Mesendoderm (in vitro differentiated cells): Measurements from ENCODE around the gene ARHGAP26.

ENCODE experiments used
- DNase-seq: peaks from one replicate; pipeline ENCODE4 v3.0.0; 2013
- H2AK5ac ChIP-seq: 2 replicates; pipeline ENCODE4 v1.6.1; 2013; ENCODE audit warnings: low read length, inconsistent platforms
- H2BK120ac ChIP-seq: 2 replicates; pipeline ENCODE4 v1.6.1; 2013; ENCODE audit warnings: low read depth, mild to moderate bottlenecking, low read length, moderate library complexity, mixed read lengths
- H2BK15ac ChIP-seq: replicated peaks from 2 replicates; pipeline ENCODE4 v1.6.1; 2013; ENCODE audit warnings: low read depth, mild to moderate bottlenecking, moderate library complexity
- H2BK5ac ChIP-seq: 2 replicates; pipeline ENCODE4 v1.6.1; 2013; ENCODE audit warnings: low read length, inconsistent platforms
- H3K18ac ChIP-seq: 2 replicates; pipeline ENCODE4 v1.6.1; 2013; ENCODE audit warnings: mild to moderate bottlenecking, low read length, mixed read lengths
- H3K23ac ChIP-seq: one replicate; pipeline ENCODE4 v1.6.1; 2013; ENCODE audit warnings: low read length
- H3K27ac ChIP-seq: 2 replicates; pipeline ENCODE4 v1.5.1; 2013; ENCODE audit warnings: low read depth, mild to moderate bottlenecking, inconsistent platforms, low read length, moderate library complexity
- H3K27me3 ChIP-seq: 2 replicates; pipeline ENCODE4 v1.6.1; 2013; ENCODE audit warnings: low read length, control low read depth, mild to moderate bottlenecking, inconsistent platforms; ENCODE audit not compliant: insufficient read depth, poor library complexity
- H3K36me3 ChIP-seq: 2 replicates; pipeline ENCODE4 v1.6.1; 2013; ENCODE audit warnings: low read length, inconsistent platforms; ENCODE audit not compliant: control insufficient read depth, insufficient read depth
- H3K4ac ChIP-seq: one replicate; pipeline ENCODE4 v1.6.1; 2013; ENCODE audit warnings: low read depth, mild to moderate bottlenecking, low read length, moderate library complexity
- H3K4me1 ChIP-seq: 2 replicates; pipeline ENCODE4 v1.6.1; 2013; ENCODE audit warnings: low read depth, low read length, inconsistent platforms; ENCODE audit not compliant: control insufficient read depth
- H3K4me2 ChIP-seq: 2 replicates; pipeline ENCODE4 v1.6.1; 2013; ENCODE audit warnings: low read length
- H3K4me3 ChIP-seq: 2 replicates; pipeline ENCODE4 v1.5.1; 2013; ENCODE audit warnings: mild to moderate bottlenecking, low read length
- H3K56ac ChIP-seq: one replicate; pipeline ENCODE4 v1.6.1; 2013; ENCODE audit warnings: low read length
- H3K79me1 ChIP-seq: 2 replicates; pipeline ENCODE4 v1.6.1; 2013; ENCODE audit warnings: low read length, inconsistent platforms
- H3K79me2 ChIP-seq: 2 replicates; pipeline ENCODE4 v1.6.1; 2013; ENCODE audit warnings: mild to moderate bottlenecking, low read length; ENCODE audit not compliant: control insufficient read depth, insufficient read depth
- H3K9ac ChIP-seq: 2 replicates; pipeline ENCODE4 v1.6.1; 2013; ENCODE audit warnings: low read length, inconsistent platforms
- H4K5ac ChIP-seq: one replicate; pipeline ENCODE4 v1.6.1; 2013; ENCODE audit warnings: low read length
- H4K8ac ChIP-seq: one replicate; pipeline ENCODE4 v1.6.1; 2013; ENCODE audit warnings: low read depth, mild to moderate bottlenecking, control low read depth, low read length, moderate library complexity
- WGBS: extraction: QIAGEN DNeasy Blood & Tissue Kit; methylation state at CpG from one replicate; pipeline ENCODE4 v1.1.7; 2013; ENCODE audit warnings: low lambda C conversion rate, missing lambda C conversion rate; ENCODE audit not compliant: insufficient coverage; ENCODE audit errors: extremely low coverage; 5-methylcytosine and 5-hydroxymethylcytosine counted together

Gene ARHGAP26

DNA sequence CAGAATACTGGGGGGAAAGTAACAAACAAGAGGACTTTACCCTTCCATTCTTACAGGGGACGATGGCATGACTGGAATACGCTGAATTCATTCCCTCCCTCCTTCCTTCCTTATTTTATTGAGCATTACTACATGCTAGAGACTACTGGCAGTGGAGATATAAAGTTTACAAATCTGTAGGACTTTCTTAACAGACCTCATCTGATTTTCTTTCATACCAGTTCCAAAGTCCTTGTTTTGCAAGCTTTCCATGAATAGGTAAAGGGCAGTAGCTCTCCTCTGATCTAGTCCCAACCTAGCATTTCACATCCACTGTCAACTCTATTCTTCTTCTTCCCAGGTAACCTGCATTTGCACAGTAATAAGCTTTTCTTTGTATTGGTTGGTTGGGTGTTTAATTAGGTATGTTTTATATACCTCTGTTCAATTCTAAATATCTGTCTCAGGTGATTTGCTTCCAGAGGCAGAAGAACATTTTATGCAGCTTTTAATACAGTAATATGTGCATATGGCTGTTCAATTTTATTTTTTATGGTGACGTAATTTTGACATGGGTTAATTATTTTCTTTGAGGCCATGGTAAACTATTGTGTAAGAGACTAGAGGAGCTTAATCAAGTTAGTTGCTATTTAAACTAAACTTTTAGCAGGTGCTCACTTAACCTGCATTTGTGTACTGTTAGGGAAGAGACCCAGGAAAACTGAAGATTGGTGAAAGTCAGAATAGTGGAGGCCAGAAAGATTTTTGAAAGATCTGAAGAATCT lies 150.9 kb downstream of the ARHGAP26 start:
- no peak overlapping the region for H3K27ac ChIP-seq
- H3K18ac ChIP-seq = no peak overlapping the region
- no peak overlapping the region for H3K4ac ChIP-seq
- H3K36me3 ChIP-seq = no peaks in the 10 kb centered on the region
- DNase-seq = no peak
- no peak overlapping the region for H3K4me2 ChIP-seq
- no peak overlapping the region for H4K5ac ChIP-seq
- H3K79me1 ChIP-seq = no peaks in the 10 kb centered on the region
- no peaks in the 10 kb centered on the region for H3K79me2 ChIP-seq
- H2BK120ac ChIP-seq = no peak overlapping the region
- no peak overlapping the region for H2BK5ac ChIP-seq
- H3K4me1 ChIP-seq = no peaks in the 10 kb centered on the region
- no peak overlapping the region for H3K56ac ChIP-seq
- no CpG with 5 or more reads among the region's 3 CpGs for WGBS
- no peak overlapping the region for H2AK5ac ChIP-seq
- no peak overlapping the region for H2BK15ac ChIP-seq
- H3K23ac ChIP-seq = no peak overlapping the region
- H3K27me3 ChIP-seq = no peaks in the 10 kb centered on the region
- H3K4me3 ChIP-seq = no peak overlapping the region
- H3K9ac ChIP-seq = no peak overlapping the region
- H4K8ac ChIP-seq = no peak overlapping the region

DNA sequence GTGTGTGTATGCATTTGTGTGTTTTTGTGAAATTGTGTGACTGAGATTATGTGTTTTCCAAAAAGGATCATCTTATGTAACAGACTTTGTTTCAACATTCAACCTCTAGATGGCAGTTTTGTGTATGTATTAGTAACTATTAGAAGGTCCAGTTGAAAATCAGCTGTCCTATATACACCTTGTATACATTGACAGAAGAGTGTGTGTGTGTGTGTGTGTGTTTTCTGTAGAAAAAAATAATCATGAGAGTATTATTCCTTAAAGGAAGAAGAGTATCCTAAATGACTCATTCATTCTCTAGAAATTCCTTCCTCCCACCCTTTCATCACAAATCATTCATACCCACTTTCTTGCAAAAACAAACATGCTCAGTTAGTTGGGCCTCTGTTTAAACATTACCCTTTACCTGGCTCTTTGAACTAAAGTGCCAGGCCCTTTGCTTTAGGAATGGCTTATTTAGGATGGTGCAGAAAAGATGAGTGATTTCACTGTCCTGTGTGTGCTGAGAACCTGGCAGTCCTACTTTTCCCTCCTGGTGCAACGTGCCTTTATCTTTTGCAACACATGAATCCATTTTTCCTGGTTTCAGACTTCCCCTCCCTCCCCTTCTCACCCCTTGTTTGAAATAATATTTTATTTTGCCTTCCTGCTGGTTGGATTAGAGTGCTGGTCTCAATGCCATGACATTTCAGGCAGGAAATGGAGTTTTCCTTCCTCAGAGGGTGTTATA lies 152.2 kb downstream of the ARHGAP26 start:
- no peaks in the 10 kb centered on the region for H3K4me1 ChIP-seq
- H3K4me2 ChIP-seq = no peak overlapping the region
- no peak overlapping the region for H4K8ac ChIP-seq
- H3K36me3 ChIP-seq = no peaks in the 10 kb centered on the region
- H3K79me2 ChIP-seq = no peaks in the 10 kb centered on the region
- no peak overlapping the region for H2BK5ac ChIP-seq
- H3K23ac ChIP-seq = no peak overlapping the region
- no peak overlapping the region for H2BK15ac ChIP-seq
- WGBS = no CpG with 5 or more reads among the region's 1 CpG
- H2AK5ac ChIP-seq = no peak overlapping the region
- H3K18ac ChIP-seq = no peak overlapping the region
- no peak overlapping the region for H2BK120ac ChIP-seq
- no peak overlapping the region for H3K4me3 ChIP-seq
- no peak overlapping the region for H3K9ac ChIP-seq
- no peak overlapping the region for H3K56ac ChIP-seq
- H3K27ac ChIP-seq = no peak overlapping the region
- H3K79me1 ChIP-seq = no peaks in the 10 kb centered on the region
- no peak overlapping the region for H4K5ac ChIP-seq
- no peak overlapping the region for H3K4ac ChIP-seq
- H3K27me3 ChIP-seq = no peaks in the 10 kb centered on the region
- no peak for DNase-seq

DNA sequence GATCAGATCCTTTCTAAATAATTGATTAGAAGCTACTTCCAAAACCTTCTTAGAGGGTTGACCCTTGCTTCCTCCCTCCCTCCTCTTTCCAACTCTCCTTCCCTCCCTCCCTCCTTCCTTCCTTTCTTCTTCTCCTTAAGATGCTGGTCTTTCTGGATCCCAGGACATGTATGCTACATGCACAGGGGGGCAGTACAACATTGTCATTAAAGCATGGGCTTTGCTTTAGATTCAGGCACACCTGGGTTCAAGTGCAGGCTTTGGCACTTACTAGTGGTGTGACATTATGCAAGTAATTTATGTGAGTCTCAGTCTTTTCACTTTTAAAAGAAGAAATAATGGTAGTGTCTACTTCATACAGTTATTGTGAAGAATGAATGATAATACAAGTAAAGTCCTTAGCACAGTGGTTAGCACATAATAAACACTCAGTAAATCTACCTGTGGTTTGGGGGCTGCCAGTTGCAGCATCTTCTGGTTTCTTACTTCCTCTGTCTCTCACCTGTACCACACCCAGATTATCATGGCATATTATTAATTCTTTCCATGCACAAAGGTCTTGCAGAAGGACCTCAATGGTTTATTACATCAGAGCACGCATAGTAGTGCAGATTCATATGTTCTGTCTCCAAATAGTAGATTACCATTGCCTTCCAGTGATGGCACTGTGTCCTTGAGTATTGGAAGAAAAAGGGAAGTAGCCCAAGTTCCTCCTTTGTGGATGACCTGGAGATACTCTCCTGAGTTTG lies 154.1 kb downstream of the ARHGAP26 start:
- Histone ChIP-seq H2BK120ac (no peak overlapping the region), H2AK5ac (no peak overlapping the region), H4K8ac (no peak overlapping the region), H4K5ac (no peak overlapping the region), H3K56ac (no peak overlapping the region), H3K36me3 (no peaks in the 10 kb centered on the region), H2BK5ac (no peak overlapping the region), H3K4me3 (no peak overlapping the region), H3K23ac (no peak overlapping the region), H3K4me1 (no peaks in the 10 kb centered on the region), H3K27ac (no peak overlapping the region), H3K4me2 (no peak overlapping the region), H2BK15ac (no peak overlapping the region), H3K9ac (no peak overlapping the region), H3K18ac (no peak overlapping the region), H3K4ac (no peak overlapping the region), H3K79me2 (no peaks in the 10 kb centered on the region), H3K79me1 (no peaks in the 10 kb centered on the region), H3K27me3 (no peaks in the 10 kb centered on the region)
- no peak for DNase-seq
- no CpG with 5 or more reads among the region's 1 CpG for WGBS

DNA sequence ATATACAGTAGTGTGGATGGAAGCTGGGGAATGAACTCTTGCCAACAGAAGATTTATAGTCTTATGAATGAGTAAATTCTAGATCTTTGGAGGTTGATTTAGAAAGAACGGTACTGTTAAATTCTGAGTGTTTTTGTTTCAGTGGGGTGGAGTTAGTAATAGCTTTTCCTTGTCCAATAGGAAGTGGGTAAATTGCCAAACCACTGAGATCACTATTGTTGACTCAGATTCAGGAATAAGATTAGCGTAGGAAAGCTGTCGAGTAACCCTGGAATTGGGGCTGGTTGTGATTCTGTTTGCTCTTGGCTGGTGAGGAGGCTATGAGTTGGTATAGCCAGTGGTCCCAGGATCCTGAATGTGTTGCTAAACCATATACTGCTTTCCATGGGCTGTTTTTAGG lies 155.6 kb downstream of the ARHGAP26 start:
- Histone ChIP-seq H3K79me2 (no peaks in the 10 kb centered on the region), H3K23ac (no peak overlapping the region), H3K56ac (no peak overlapping the region), H2BK120ac (no peak overlapping the region), H2BK15ac (no peak overlapping the region), H2BK5ac (no peak overlapping the region), H3K4ac (no peak overlapping the region), H3K27ac (no peak overlapping the region), H4K5ac (no peak overlapping the region), H3K4me1 (no peaks in the 10 kb centered on the region), H3K79me1 (no peaks in the 10 kb centered on the region), H2AK5ac (no peak overlapping the region), H3K4me2 (no peak overlapping the region), H3K4me3 (no peak overlapping the region), H3K9ac (no peak overlapping the region), H3K36me3 (no peaks in the 10 kb centered on the region), H4K8ac (no peak overlapping the region), H3K27me3 (no peaks in the 10 kb centered on the region), H3K18ac (no peak overlapping the region)
- WGBS = no CpG with 5 or more reads among the region's 3 CpGs
- no peak for DNase-seq

DNA sequence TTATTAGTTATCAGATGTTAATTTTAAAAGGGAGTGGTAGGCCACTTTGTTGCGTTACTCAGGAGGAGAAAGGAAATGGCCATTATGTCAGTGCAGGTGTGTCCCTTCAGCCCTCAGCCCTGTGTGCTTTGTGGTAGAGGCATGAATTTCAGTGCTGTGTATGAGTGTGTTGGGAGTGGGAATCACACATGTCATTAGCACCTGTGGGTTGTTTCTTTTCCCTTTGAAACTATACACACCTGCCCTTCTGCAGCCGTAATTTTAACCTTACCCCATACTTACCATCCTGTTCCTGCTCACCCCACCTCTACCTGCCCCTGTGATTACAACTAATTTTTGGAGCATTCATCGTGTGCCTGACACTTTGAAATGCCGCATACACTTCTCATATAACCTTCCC lies 156.4 kb downstream of the ARHGAP26 start:
- WGBS = no CpG with 5 or more reads among the region's 4 CpGs
- Histone ChIP-seq H3K79me1 (no peaks in the 10 kb centered on the region), H3K56ac (no peak overlapping the region), H3K4me2 (no peak overlapping the region), H3K36me3 (no peaks in the 10 kb centered on the region), H3K27me3 (no peaks in the 10 kb centered on the region), H3K79me2 (no peaks in the 10 kb centered on the region), H3K23ac (peak overlapping the region; percentile 37), H3K4me3 (no peak overlapping the region), H2BK5ac (no peak overlapping the region), H3K4me1 (no peaks in the 10 kb centered on the region), H2AK5ac (no peak overlapping the region), H3K18ac (no peak overlapping the region), H3K9ac (no peak overlapping the region), H2BK120ac (no peak overlapping the region), H4K8ac (peak overlapping the region; percentile 40), H3K27ac (no peak overlapping the region), H3K4ac (no peak overlapping the region), H4K5ac (no peak overlapping the region), H2BK15ac (no peak overlapping the region)
- no peak for DNase-seq
